TTC549 (cell line): ENCODE results near the gene MPPED1.

ENCODE experiments used
- FAIRE-seq: peaks from 2 replicates; lab custom pipeline; 2012; peaks lifted over from hg19 to GRCh38; lab: Jason Lieb, UNC

Gene MPPED1

GRCh38 chr22:43411040-43411868 lies 560 bp upstream of the MPPED1 start:
- FAIRE-seq: no peak

GRCh38 chr22:43412808-43413795 lies 1.3 kb downstream of the MPPED1 start:
- no peak for FAIRE-seq

- no peak for FAIRE-seq
Observed at GRCh38 chr22:43413826-43414225, 2.0 kb downstream of the MPPED1 start.

DNA sequence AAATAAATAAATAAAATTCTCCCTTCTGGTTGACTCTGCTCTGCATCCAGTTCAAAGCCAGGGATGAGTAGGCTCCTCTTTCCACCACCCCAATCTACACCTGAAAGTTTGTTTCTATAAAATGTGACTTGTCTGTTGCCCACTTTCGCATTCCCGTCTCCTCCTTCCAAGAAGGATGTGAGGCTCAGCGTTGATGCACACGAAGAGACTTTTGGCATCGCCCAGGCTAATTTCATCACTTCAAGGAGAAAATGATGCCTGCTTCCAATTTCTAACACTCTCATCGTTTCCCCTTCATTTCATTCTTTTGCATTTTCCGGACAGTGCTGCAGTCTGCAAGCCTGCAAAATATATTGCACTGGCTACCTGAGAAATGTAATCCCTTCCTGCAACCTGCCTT lies 3.9 kb downstream of the MPPED1 start:
- FAIRE-seq: no peak

GRCh38 chr22:43417555-43417954 lies 5.7 kb downstream of the MPPED1 start:
- FAIRE-seq: no peak

DNA sequence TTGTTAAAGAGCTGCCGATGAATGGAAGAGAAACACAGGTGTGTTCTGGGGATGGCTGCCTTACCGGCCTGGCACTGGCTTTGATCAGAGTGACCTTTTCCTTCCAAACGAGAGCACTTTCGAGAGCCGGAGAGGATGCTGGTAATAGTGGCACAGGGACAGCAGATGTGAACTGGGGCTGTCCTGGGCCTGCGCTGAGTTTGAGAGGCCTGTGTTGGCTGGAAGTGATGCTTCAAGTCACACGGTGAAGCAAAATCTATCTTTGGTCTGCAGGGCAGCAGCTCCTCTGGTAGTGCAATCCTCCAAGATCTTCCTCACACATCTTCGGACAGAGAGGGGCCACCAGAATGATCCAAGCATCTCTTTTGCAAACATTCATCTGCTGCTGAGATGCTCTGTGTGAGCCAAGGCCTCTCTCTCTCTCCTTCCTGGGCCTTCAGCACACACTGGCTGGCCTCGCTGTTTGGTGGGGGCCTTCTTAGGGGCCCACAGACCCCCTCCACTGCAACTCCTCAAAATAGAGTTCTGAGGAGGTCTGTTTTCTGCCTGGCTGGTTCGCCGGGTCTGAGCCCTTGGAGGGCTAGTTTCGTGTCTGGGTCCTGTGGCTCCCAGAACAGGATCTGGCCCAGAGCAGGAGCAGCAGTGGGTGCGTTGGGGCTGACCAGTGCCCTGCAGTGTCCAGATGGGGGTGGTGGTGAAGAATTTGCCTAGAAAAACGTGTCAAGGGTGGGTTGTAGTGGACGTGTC lies 6.4 kb downstream of the MPPED1 start:
- FAIRE-seq: no peak

DNA sequence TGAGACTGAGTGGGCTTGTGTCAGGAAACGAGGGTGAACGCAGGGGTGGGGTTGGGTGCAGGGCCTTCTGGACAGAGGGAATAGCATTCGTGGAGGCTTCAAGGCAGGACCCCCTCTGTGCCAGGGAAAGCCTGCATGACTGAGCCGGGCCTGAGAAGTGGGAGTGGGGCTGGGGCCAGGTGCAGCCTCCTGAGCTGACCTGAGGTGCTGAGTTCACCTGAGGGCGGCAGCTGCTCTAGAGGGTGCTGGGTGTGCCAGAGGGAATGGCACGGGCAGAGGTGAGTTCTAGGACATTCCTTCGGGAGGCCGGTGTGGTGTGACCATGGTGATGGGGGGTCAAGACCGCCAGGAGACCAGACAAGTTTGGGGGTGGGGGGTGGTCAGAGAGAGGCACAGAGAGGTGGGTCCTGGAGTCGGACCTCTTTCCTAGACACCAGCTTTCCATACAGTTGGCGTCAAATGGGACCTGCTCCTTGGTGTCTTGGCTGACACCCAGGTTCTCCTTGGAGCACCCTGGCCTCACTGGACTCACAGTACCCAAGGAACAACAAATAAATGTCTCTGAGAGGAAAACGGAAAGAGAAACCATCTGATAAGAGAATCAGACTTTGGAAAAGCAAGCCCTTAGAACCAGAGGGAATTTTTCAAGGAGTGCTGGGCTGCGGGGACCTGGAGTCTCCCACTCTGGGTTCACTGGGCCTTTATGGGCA lies 7.7 kb downstream of the MPPED1 start:
- no peak for FAIRE-seq

- FAIRE-seq: no peak
Observed at GRCh38 chr22:43421046-43421665, 9.3 kb downstream of the MPPED1 start.

- FAIRE-seq: no peak
Observed at GRCh38 chr22:43421914-43422615, 10.3 kb downstream of the MPPED1 start.

DNA sequence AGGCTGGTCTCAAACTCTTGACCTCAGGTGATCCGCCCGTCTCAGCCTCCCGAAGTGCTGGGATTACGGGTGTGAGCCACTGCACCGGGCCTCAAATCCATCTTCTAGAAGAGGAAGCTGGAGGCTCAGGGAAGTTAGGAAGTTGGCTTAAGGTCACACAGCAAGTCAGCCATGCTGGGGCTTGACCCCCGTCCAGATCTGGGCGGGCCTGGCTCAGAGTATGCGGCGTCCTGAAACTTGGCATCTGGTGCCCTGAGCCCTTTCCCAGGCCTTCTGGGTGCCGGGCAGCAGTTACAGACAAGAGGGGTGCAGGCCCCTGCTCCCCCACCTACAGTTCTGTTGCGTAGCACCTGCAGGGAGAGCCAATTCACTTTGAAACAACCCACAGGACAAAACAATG lies 11.2 kb downstream of the MPPED1 start:
- FAIRE-seq: no peak

DNA sequence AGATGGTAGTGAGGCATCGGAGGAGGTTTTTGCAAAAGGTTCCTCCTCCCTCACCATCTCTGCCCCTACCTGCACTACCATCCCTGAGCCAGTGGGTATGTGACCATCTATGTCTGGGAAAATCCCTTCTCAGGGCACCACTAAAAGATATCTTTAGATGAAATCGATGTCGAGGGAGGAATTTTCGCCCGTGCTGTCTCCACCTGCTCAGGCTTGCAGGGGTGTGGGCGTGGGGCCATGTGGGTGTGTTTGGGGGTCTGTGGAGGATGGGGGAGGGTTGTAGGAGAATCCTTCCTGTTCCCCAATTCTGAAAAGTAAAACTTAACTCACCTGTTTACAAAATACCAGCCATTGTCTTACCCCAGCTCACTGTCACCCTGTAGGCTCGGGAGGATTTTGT lies 12.4 kb downstream of the MPPED1 start:
- no peak for FAIRE-seq

DNA sequence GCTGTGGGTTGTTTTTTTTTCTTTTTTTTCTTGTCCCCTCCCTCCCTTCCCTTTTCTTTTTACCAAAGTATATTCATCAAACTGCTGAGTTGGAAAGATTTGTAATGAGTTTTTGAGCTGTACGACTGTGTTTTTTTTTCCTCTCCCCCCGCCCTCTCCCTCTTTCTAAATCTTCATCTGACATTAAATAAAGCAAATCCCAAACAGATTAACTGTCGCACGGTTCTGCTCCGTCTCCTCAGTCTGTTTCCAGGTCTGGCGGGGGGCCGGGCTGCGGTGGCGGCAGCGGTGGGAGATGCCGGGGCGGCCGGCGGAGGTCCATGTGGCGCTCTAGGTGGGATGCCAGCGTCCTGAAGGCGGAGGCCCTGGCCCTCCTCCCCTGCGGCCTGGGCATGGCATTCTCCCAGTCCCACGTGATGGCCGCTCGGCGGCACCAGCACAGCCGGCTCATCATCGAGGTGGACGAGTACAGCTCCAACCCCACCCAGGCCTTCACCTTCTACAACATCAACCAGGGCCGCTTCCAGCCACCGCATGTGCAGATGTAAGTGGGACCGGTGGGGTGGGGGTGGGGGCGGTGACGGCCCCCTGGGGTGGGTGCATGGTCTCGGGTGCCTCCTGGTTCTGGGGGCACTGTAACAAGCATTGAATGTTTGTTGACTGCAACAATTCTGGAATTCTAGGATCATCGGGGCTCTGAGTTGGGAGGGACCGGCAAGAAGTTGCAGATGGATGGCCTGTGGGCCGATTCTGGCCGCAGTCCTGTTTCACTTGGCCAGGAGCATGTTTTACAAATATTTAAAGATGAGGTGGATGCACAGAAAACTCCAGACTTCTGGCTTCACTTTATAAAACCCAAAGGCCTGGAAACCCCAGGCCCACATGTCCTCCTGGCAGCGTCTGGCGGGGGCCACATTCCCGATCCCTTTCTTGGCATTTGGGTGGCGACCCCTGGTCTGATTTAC lies 13.1 kb downstream of the MPPED1 start:
- FAIRE-seq: no peak

- FAIRE-seq: no peak
Observed at GRCh38 chr22:43425976-43426785, 14.4 kb downstream of the MPPED1 start.

- FAIRE-seq: no peak
Observed at GRCh38 chr22:43426816-43427215, 15.0 kb downstream of the MPPED1 start.

GRCh38 chr22:43427296-43428004 lies 15.6 kb downstream of the MPPED1 start:
- no peak for FAIRE-seq

- no peak for FAIRE-seq
Observed at GRCh38 chr22:43428005-43428485, 16.2 kb downstream of the MPPED1 start.

DNA sequence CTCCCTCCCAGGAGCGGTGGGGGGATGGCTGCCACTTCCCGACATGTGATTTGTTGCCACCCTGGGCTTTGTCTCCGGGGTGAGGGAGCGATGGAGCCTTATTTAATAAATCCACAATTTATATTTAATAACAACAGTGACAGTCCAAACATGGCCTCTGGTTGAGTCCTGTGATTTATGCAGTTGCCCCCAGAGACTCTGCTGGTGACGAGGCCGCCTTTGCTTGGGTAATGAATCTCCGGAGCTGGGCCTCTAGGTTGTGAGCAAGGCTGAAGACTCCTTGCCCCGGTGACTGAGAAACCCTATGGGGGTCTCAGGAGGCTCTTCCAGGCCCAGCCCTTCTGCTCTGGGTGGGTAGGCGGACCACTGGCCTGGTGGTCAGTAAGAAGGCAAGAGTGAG lies 16.7 kb downstream of the MPPED1 start:
- no peak for FAIRE-seq

GRCh38 chr22:43429426-43429825 lies 17.6 kb downstream of the MPPED1 start:
- no peak for FAIRE-seq
